SK-N-SH (cell line): ENCODE data around the gene CD274. TPM values are rescaled to one million over a fixed set of nuclear protein-coding genes. Genes with fewer than 3 reads are reported as not detected.
"Not testable (repeated sequence)": the region's sequence is repeated elsewhere in the genome, so short reads cannot be mapped to it uniquely, and the experiment has no call there.

ENCODE experiments used
- CTCF ChIA-PET: fragments of 300-600, 350-600 bp; formaldehyde crosslinking; extraction: SDS; loops from one replicate; lab custom pipeline; 2021; lab: Yijun Ruan, JAX
- POLR2A ChIA-PET: fragments of 350-600 bp; sonication (Branson Sonifier 250); formaldehyde crosslinking; extraction: SDS; loops from one replicate; lab custom pipeline; 2020; ENCODE audit warnings: antibody characterized with exemption, inconsistent platforms; lab: Yijun Ruan, JAX
- DNase-seq: peaks from one replicate; pipeline ENCODE4 v3.0.0; 2012
- H2AFZ ChIP-seq: fragments of 200-600 bp; sonication (generic); 2 replicates; pipeline ENCODE4 v1.8.1; 2016; ENCODE audit warnings: antibody characterized with exemption, mild to moderate bottlenecking, low read depth
- H3F3A ChIP-seq: fragments of 200-600 bp; sonication (generic); replicated peaks from 2 replicates; pipeline ENCODE3; 2016; ENCODE audit warnings: antibody characterized with exemption, mild to moderate bottlenecking; ENCODE audit not compliant: insufficient read depth
- H3K27ac ChIP-seq, 2 experiments: fragments of 200-500 bp in 1 of 2; fragments of 200-600 bp in 1 of 2; sonication (Bioruptor generic) in 1 of 2; sonication (generic), shearing (Covaris generic) in 1 of 2; 2 replicates each; pipeline versions ENCODE4 v1.5.1 to v1.6.1; 2014 to 2016; ENCODE audit warnings: low read depth in 2 of 2, inconsistent platforms in 1 of 2, low read length in 1 of 2, mild to moderate bottlenecking in 1 of 2, mixed read lengths in 1 of 2
- H3K27me3 ChIP-seq: fragments of 200-600 bp; sonication (generic), shearing (Covaris generic); 2 replicates; pipeline ENCODE4 v1.6.1; 2016; ENCODE audit warnings: mixed run types; ENCODE audit not compliant: insufficient read depth
- H3K36me3 ChIP-seq, 2 experiments: fragments of 200-500 bp in 1 of 2; fragments of 200-600 bp in 1 of 2; sonication (Bioruptor generic) in 1 of 2; sonication (generic) in 1 of 2; replicated peaks in 1 of 2; 2 replicates each; pipeline versions ENCODE3 to v1.5.1; 2014 to 2016; ENCODE audit warnings: low read length in 1 of 2, mild to moderate bottlenecking in 1 of 2; ENCODE audit not compliant: insufficient read depth in 2 of 2, control insufficient read depth in 1 of 2
- H3K4me1 ChIP-seq, 2 experiments: fragments of 200-500 bp in 1 of 2; fragments of 200-600 bp in 1 of 2; sonication (Bioruptor generic) in 1 of 2; sonication (generic), shearing (Covaris generic) in 1 of 2; 2 replicates each; pipeline versions ENCODE4 v1.5.1 to v1.6.1; 2014 to 2016; ENCODE audit warnings: low read depth in 1 of 2, low read length in 1 of 2, mixed run types in 1 of 2; ENCODE audit not compliant: insufficient read depth in 2 of 2, control insufficient read depth in 1 of 2
- H3K4me2 ChIP-seq: fragments of 200-600 bp; sonication (generic), shearing (Covaris generic); 2 replicates; pipeline ENCODE4 v1.6.1; 2017; ENCODE audit warnings: mixed run types
- H3K4me3 ChIP-seq, 2 experiments: fragments of 200-500 bp in 1 of 2; fragments of 200-600 bp in 1 of 2; sonication (Bioruptor generic) in 1 of 2; sonication (generic), shearing (Covaris generic) in 1 of 2; 2 replicates each; pipeline versions ENCODE4 v1.5.1 to v1.8.1; 2014 to 2016; ENCODE audit warnings: low read depth in 2 of 2, inconsistent platforms in 1 of 2, low read length in 1 of 2, mild to moderate bottlenecking in 1 of 2, mixed read lengths in 1 of 2, moderate library complexity in 1 of 2
- H3K79me2 ChIP-seq: fragments of 200-600 bp; sonication (generic); 2 replicates; pipeline ENCODE4 v1.8.1; 2017; ENCODE audit warnings: mild to moderate bottlenecking; ENCODE audit not compliant: insufficient read depth
- H3K9ac ChIP-seq: fragments of 200-600 bp; sonication (generic); 2 replicates; pipeline ENCODE4 v1.6.1; 2017; ENCODE audit warnings: mixed run types
- H3K9me2 ChIP-seq: fragments of 200-600 bp; sonication (generic); 2 replicates; pipeline ENCODE4 v1.6.1; 2017; ENCODE audit warnings: mixed run types
- H3K9me3 ChIP-seq: fragments of 200-600 bp; sonication (generic); 2 replicates; pipeline ENCODE4 v1.6.1; 2017; ENCODE audit warnings: mixed run types, mild to moderate bottlenecking, moderate library complexity
- H4K20me1 ChIP-seq: fragments of 200-600 bp; sonication (generic); 2 replicates; pipeline ENCODE4 v1.6.1; 2017; ENCODE audit warnings: mild to moderate bottlenecking, mixed run types; ENCODE audit not compliant: insufficient read depth
- SIN3A ChIP-seq: IDR thresholded peaks from 2 replicates; pipeline ENCODE4 v1.6.1; 2012; ENCODE audit warnings: low read depth, mild to moderate bottlenecking, low read length, moderate library complexity, borderline replicate concordance
- WGBS: methylation state at CpG from one replicate; pipeline ENCODE4 v1.1.6; 2017; ENCODE audit warnings: low lambda C conversion rate; 5-methylcytosine and 5-hydroxymethylcytosine counted together
- polyA plus RNA-seq, 3 experiments: library from polyadenylated mRNA; depleted of rRNA; stranded (reverse); fragments of >200 nt; gene quantifications; 2 replicates each; pipeline ENCODE4 v1.2.3, GENCODE V29; 2012
- TF ChIP-seq, protein P1 (sequence below): IDR thresholded peaks from 2 replicates; pipeline ENCODE4; 2012
- TF ChIP-seq, protein P2 (sequence below): fragments of 200-600 bp; sonication (generic); IDR thresholded peaks from 2 replicates; pipeline ENCODE4 v1.6.1; 2017; ENCODE audit warnings: antibody characterized with exemption, mild to moderate bottlenecking, moderate library complexity

Gene CD274
- polyA plus RNA-seq, 1 of the 3 experiments (the other 2 are of a cell fraction) = 25.8 TPM

DNA sequence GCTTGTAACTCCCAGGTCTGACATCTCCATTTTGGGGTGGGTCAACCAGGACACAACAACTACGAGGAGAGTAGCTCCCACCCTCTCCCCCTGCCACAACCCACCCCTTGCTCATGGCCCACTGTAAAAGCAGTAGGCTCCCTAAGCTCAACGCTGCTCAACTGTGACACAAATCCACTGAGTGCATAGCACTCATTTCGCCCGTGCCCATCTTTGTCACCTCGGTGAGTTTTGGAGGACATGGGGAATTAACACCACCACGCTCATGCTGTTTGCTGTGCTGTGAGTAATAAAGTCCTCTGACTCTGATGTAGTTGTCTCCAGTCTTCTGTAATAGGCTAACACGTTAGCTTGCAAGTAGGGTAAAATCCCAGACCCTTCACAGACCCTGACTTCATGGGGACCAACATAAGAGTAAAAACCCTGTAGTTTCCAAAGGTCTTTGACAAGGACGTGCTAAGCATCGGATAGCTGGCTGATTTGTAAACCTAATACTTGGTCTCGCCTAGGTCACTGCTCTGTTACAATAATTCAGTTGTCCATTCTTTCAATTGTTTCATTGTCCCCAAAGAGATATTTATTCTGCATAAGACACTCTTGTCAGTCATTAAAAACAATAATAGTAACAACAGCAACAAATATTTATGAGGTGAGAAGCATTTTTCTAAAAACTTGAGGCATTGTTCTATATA, 20.3 kb upstream of the CD274 start:
- H3K4me2 ChIP-seq = no peak overlapping the region
- no peak for DNase-seq
- ChIA-PET POLR2A (no interaction called here), CTCF (interaction anchor here (0.6 to 1.9 kb wide), 4 partner anchors 20 to 670 kb away, joined by 3 to 7 read pairs (median 4); partner anchors contain the start of gene CD274)
- no peaks in the 10 kb centered on the region for H3K27me3 ChIP-seq
- H4K20me1 ChIP-seq = no peaks in the 10 kb centered on the region
- H3K36me3 ChIP-seq = peaks cover 9 to 11% of the 10 kb centered on the region in 2 experiments
- H3F3A ChIP-seq = peaks cover 4% of the 10 kb centered on the region
- WGBS = 98% methylated on average over 10 of the region's 10 CpGs
- no peak overlapping the region for H2AFZ ChIP-seq
- H3K9me2 ChIP-seq = no peaks in the 10 kb centered on the region
- H3K4me1 ChIP-seq = no peaks in the 10 kb centered on the region; a peak in 1 of 4 replicates
- H3K4me3 ChIP-seq = no peak overlapping the region
- H3K27ac ChIP-seq = no peak overlapping the region
- no peaks in the 10 kb centered on the region for H3K9me3 ChIP-seq
- H3K9ac ChIP-seq = no peak overlapping the region
- no peaks in the 10 kb centered on the region for H3K79me2 ChIP-seq
- TF ChIP-seq, protein P1, sequence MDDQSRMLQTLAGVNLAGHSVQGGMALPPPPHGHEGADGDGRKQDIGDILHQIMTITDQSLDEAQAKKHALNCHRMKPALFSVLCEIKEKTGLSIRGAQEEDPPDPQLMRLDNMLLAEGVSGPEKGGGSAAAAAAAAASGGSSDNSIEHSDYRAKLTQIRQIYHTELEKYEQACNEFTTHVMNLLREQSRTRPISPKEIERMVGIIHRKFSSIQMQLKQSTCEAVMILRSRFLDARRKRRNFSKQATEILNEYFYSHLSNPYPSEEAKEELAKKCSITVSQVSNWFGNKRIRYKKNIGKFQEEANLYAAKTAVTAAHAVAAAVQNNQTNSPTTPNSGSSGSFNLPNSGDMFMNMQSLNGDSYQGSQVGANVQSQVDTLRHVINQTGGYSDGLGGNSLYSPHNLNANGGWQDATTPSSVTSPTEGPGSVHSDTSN = no peak
- TF ChIP-seq, all 33 proteins: peak for 0

DNA sequence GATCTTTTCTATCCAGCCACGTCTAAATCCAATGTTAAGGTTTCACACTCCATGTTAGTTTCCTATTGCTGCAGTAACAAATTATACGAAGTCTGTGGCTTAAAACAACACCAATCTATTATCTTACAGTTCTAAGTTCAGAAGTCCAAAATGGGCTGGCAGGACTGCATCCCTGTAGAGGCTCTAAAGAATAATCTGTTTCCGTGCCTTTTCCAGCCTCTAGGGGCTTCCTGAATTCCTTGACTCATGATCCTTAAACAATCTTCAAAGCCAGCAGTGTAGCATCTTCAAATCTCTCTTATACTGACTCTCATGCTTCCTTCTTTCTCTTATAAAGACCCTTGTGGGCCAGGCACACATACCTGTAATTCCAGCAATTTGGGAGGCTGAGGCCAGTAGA, 19.4 kb upstream of the CD274 start:
- no peaks in the 10 kb centered on the region for H3K9me2 ChIP-seq
- no peak overlapping the region for H3K27ac ChIP-seq
- no peaks in the 10 kb centered on the region for H3K79me2 ChIP-seq
- H3K9me3 ChIP-seq = no peaks in the 10 kb centered on the region
- 91% methylated on average over 3 of the region's 3 CpGs for WGBS
- no peak overlapping the region for H3K4me3 ChIP-seq
- H3K36me3 ChIP-seq = peaks cover 18 to 20% of the 10 kb centered on the region in 2 experiments
- no peaks in the 10 kb centered on the region for H3F3A ChIP-seq
- TF ChIP-seq, protein P2, sequence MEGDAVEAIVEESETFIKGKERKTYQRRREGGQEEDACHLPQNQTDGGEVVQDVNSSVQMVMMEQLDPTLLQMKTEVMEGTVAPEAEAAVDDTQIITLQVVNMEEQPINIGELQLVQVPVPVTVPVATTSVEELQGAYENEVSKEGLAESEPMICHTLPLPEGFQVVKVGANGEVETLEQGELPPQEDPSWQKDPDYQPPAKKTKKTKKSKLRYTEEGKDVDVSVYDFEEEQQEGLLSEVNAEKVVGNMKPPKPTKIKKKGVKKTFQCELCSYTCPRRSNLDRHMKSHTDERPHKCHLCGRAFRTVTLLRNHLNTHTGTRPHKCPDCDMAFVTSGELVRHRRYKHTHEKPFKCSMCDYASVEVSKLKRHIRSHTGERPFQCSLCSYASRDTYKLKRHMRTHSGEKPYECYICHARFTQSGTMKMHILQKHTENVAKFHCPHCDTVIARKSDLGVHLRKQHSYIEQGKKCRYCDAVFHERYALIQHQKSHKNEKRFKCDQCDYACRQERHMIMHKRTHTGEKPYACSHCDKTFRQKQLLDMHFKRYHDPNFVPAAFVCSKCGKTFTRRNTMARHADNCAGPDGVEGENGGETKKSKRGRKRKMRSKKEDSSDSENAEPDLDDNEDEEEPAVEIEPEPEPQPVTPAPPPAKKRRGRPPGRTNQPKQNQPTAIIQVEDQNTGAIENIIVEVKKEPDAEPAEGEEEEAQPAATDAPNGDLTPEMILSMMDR = peak; percentile 26; the same call in 1 of the 2 replicates
- no peak for TF ChIP-seq SIN3A
- no peak overlapping the region for H2AFZ ChIP-seq
- H3K27me3 ChIP-seq = no peaks in the 10 kb centered on the region
- CTCF ChIA-PET = interaction anchor here (1.9 kb wide), 1 partner anchor 245 kb away, joined by 7 read pairs; no protein-coding TSS in a partner anchor
- no peaks in the 10 kb centered on the region for H4K20me1 ChIP-seq
- POLR2A ChIA-PET = no interaction called here
- peaks cover 0 to 1% of the 10 kb centered on the region in 2 experiments; a peak in 2 of 4 replicates for H3K4me1 ChIP-seq
- H3K9ac ChIP-seq = no peak overlapping the region
- DNase-seq = no peak
- H3K4me2 ChIP-seq = no peak overlapping the region

DNA sequence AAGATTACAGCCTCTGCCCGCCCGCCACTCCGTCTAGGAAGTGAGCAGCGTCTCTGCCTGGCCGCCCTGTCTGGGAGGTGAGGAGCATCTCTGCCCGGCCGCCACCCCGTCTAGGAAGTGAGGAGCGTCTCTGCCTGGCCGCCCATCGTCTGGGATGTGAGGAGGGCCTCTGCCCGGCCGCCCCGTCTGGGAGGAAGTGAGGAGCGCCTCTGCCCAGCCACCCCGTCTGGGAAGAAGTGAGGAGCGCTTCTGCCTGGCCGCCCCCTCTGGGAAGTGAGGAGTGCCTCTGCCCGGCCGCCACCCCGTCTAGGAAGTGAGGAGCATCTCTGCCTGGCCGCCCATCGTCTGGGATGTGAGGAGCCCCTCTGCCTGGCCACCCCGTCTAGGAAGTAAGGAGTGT, 17.5 kb upstream of the CD274 start:
- H3K4me3 ChIP-seq, H3K9me3 ChIP-seq, H2AFZ ChIP-seq, CTCF ChIA-PET, H3K79me2 ChIP-seq, H3K9me2 ChIP-seq, H3K27ac ChIP-seq, H3K4me2 ChIP-seq, DNase-seq, POLR2A ChIA-PET, H3K27me3 ChIP-seq, H3K9ac ChIP-seq, H3K4me1 ChIP-seq, H4K20me1 ChIP-seq: not testable (repeated sequence)
- WGBS = 97% methylated on average over 13 of the region's 24 CpGs
- H3F3A ChIP-seq = peaks cover 13% of the 10 kb centered on the region
- H3K36me3 ChIP-seq = peaks cover 19 to 21% of the 10 kb centered on the region in 2 experiments

- 100% methylated on average over 1 of the region's 26 CpGs for WGBS
- H2AFZ ChIP-seq, POLR2A ChIA-PET: not testable (repeated sequence)
These were observed 17.0 kb upstream of the CD274 start for GRCh38 chr9:5433328-5433727.

More at GRCh38 chr9:5433328-5433727, 17.0 kb upstream of the CD274 start:
- H3K9me2 ChIP-seq, H3K27ac ChIP-seq, H3K79me2 ChIP-seq, H3K4me1 ChIP-seq, H4K20me1 ChIP-seq, DNase-seq, H3K4me2 ChIP-seq, H3K9ac ChIP-seq, CTCF ChIA-PET, H3K9me3 ChIP-seq, H3K4me3 ChIP-seq, H3K27me3 ChIP-seq: not testable (repeated sequence)
- Histone ChIP-seq H3K36me3 (peaks cover 19 to 21% of the 10 kb centered on the region in 2 experiments), H3F3A (peaks cover 13% of the 10 kb centered on the region)
